Breast epithelium (tissue), 4 donors: ENCODE measurements around the gene ALOXE3. TPM values are rescaled to one million over a fixed set of nuclear protein-coding genes. Genes with fewer than 3 reads are reported as not detected.

Experiments
- DNase-seq, 2 donors: peaks; one replicate each; pipeline ENCODE4 v3.0.0-alpha.2; 2019; ENCODE audit warnings: low spot score in 2 of 2
- H3K27ac ChIP-seq, 2 donors: fragments of 200-600 bp; sonication (generic) in 1 of 2; one replicate each; pipeline ENCODE4 v1.5.1; 2016 to 2019; ENCODE audit warnings: mild to moderate bottlenecking in 1 of 2
- H3K27me3 ChIP-seq, 2 donors: fragments of 200-600 bp; sonication (generic) in 1 of 2; one replicate each; pipeline versions ENCODE4 v1.5.1 to v1.6.0; 2017 to 2019; ENCODE audit warnings: control low read depth in 1 of 2, mild to moderate bottlenecking in 1 of 2
- H3K36me3 ChIP-seq: fragments of 200-600 bp; one replicate; pipeline ENCODE4 v1.5.1; 2019
- H3K4me1 ChIP-seq, 2 donors: fragments of 200-600 bp; sonication (generic); one replicate each; pipeline ENCODE4 v1.5.1; 2016 to 2019; ENCODE audit warnings: control low read depth in 1 of 2
- H3K4me3 ChIP-seq, 3 donors: fragments of 200-600 bp; sonication (generic); 1 replicate in 2 of 3; 2 replicates in 1 of 3; pipeline ENCODE4 v1.5.1; 2016 to 2019; ENCODE audit warnings: mild to moderate bottlenecking in 3 of 3, moderate library complexity in 2 of 3
- H3K9me3 ChIP-seq, 2 donors: fragments of 200-600 bp; sonication (generic) in 1 of 2; one replicate each; pipeline ENCODE4 v1.5.1; 2016 to 2019; ENCODE audit warnings: control low read depth in 1 of 2
- CTCF ChIP-seq, 3 donors: fragments of 450-650 bp; IDR thresholded peaks; one replicate each; pipeline ENCODE4 v1.5.1; 2016 to 2017; ENCODE audit warnings: antibody characterized with exemption in 3 of 3, mild to moderate bottlenecking in 3 of 3, moderate library complexity in 3 of 3
- POLR2A ChIP-seq: fragments of 450-650 bp; IDR thresholded peaks from one replicate; pipeline ENCODE4 v1.6.1; 2016; ENCODE audit warnings: antibody characterized with exemption, mild to moderate bottlenecking, moderate library complexity
- POLR2AphosphoS5 ChIP-seq, 3 donors: sonication (generic); formaldehyde crosslinking; IDR thresholded peaks; one replicate each; pipeline ENCODE4 v1.6.1; 2017; ENCODE audit warnings: antibody characterized with exemption in 3 of 3
- intact Hi-C: fragments of 100-400 bp; cut with DNase I; formaldehyde crosslinking; loops from one replicate; pipeline ENCODE4 v1.15.1; 2023; ENCODE audit warnings: low total_unique reads
- total RNA-seq, 3 donors: library from RNA; depleted of rRNA; stranded (reverse); fragments of >200 nt; gene quantifications; one replicate each; pipeline ENCODE4 v1.1.0, GENCODE V29; 2016

ALOXE3 gene
- total RNA-seq, 3 donors from 2014 or later, result 0.73 TPM; not detected in 2

GRCh38 chr17:8143581-8144400 lies 25.5 kb upstream of the ALOXE3 start:
- Histone ChIP-seq H3K4me1 (no peaks in the 10 kb centered on the region), H3K27ac (peak overlapping the region; percentile 46 to 70), H3K4me3 (no peak overlapping the region), H3K36me3 (peaks cover 49% of the 10 kb centered on the region), H3K9me3 (no peaks in the 10 kb centered on the region), H3K27me3 (no peaks in the 10 kb centered on the region)
- intact Hi-C loops, result no loop called here
- peak in 1 of 2 donors; percentile 54 for DNase-seq
- TF ChIP-seq POLR2AphosphoS5 (IDR thresholded peaks at IDR 0.05), result no peak
- no peak for TF ChIP-seq POLR2A
- TF ChIP-seq CTCF (IDR thresholded peaks at IDR 0.05), result no peak

GRCh38 chr17:8142887-8143580 lies 24.7 kb upstream of the ALOXE3 start:
- peaks cover 0 to 4% of the 10 kb centered on the region in 2 donors for H3K4me1 ChIP-seq
- peak overlapping the region; percentile 46 to 70 for H3K27ac ChIP-seq
- TF ChIP-seq CTCF (IDR thresholded peaks at IDR 0.05) (no peak), POLR2AphosphoS5 (IDR thresholded peaks at IDR 0.05) (no peak), POLR2A (no peak)
- no peaks in the 10 kb centered on the region for H3K9me3 ChIP-seq
- no peak overlapping the region for H3K4me3 ChIP-seq
- peaks cover 41% of the 10 kb centered on the region for H3K36me3 ChIP-seq
- no peak for DNase-seq
- no peaks in the 10 kb centered on the region for H3K27me3 ChIP-seq
- intact Hi-C loops, result no loop called here

GRCh38 chr17:8142158-8142886 lies 24.0 kb upstream of the ALOXE3 start:
- intact Hi-C loops, result no loop called here
- H3K27ac ChIP-seq, result peak overlapping the region; percentile 46 to 70
- DNase-seq, result no peak

DNA sequence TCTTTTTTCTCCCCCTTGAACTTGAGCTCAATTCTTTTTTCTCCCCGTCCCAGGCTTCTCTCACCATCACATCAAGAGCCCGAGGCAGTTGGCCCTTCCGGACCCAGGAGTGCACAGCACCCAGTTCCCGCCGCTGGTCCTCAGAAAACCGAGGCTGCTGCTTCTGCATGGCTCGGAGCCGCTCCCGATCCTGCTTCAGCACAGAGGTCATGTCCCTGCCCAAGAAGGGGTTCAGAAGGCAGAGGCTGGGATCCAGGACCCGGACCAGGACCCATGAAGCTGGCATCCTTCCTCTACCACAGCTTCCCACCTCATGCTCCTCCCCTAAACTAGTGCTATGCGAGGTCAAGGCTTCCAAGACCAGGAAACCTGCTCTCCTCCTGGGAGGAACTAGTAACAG lies 23.4 kb upstream of the ALOXE3 start:
- Histone ChIP-seq H3K4me3 (no peak overlapping the region), H3K4me1 (peaks cover 0 to 7% of the 10 kb centered on the region in 2 donors), H3K9me3 (no peaks in the 10 kb centered on the region), H3K27me3 (no peaks in the 10 kb centered on the region), H3K27ac (peak overlapping the region in 1 of 2 donors; percentile 46), H3K36me3 (peaks cover 29% of the 10 kb centered on the region)
- DNase-seq, result no peak
- TF ChIP-seq CTCF (IDR thresholded peaks at IDR 0.05) (no peak), POLR2A (no peak), POLR2AphosphoS5 (IDR thresholded peaks at IDR 0.05) (no peak)
- intact Hi-C loops, result no loop called here

More at GRCh38 chr17:8142158-8142886, 24.0 kb upstream of the ALOXE3 start:
- TF ChIP-seq POLR2A (no peak), CTCF (IDR thresholded peaks at IDR 0.05) (no peak), POLR2AphosphoS5 (IDR thresholded peaks at IDR 0.05) (no peak)
- Histone ChIP-seq H3K36me3 (peaks cover 34% of the 10 kb centered on the region), H3K9me3 (no peaks in the 10 kb centered on the region), H3K4me1 (peaks cover 0 to 7% of the 10 kb centered on the region in 2 donors), H3K27me3 (no peaks in the 10 kb centered on the region), H3K4me3 (no peak overlapping the region)
